Measurements from ENCODE around the gene INPP5E.
"Not testable (repeated sequence)": the region's sequence is repeated elsewhere in the genome, so short reads cannot be mapped to it uniquely, and the experiment has no call there.

INPP5E gene

DNA sequence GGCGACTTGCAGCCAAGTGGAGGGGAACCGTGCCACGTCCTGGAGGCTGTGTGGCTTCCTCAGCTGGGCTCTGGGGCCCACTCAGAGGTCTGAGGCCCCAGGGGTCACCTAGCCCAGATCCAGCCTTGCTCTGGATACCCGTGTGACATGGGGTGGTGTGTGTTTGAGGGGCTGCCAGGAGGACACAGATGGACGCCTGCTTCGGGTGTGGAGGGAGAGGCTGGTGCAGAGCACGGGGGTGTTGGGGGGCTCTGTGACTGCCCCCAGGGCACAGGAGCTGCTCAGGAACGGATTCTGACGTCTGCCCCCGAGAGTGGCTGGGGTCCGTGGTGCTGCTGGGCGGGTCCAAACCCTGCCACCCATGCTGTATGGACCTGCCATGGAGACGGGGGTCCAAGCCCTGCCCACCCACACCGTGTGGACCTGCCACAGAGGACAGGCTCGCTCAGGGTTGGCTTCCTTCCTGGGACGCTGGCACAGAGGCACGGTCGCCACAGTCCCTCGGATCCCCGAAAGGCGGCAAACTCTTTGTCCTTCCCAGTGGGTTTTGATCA, 10.5 kb downstream of the INPP5E start:
- no peak for DNase-seq (ENCODE audit: low read depth)

DNA sequence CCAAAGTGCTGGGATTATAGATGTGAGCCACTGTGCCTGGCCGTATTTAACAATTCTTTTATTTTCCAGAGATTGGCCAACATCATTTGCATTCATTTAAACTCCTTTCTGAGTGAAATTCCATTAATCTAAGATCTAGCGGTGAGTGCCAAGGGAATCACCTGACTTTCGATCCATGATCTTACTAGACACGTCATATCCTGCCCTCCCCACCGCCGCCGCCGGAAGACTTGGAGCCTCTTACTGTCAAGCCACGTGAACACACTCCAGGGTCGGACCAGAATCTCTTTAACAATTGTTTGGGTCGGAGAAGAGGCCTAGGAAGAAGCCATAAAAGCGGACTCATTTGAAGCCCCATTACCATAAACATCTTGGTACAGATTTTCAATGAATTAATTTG, 12.9 kb downstream of the INPP5E start:
- no peak for DNase-seq (ENCODE audit: low read depth)

DNA sequence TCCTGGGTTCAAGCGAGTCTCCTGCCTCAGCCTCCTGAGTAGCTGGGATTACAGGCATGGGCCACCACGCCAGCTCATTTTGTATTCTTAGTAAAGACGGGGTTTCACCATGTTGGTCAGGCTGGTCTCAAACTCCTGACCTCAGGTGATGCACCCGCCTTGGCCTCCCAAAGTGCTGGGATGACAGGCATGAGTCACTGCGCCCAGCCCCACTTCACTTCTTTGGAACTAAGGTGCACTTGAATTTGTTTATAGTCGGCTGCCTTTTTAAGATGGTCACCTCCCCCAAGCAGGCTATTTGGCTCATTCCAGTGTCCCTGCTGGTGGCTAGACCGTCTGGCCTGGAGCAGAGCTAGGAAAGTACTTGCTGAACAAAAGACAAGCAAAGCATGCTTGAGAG, 14.3 kb downstream of the INPP5E start:
- DNase-seq (ENCODE audit: low read depth): not testable (repeated sequence)

DNA sequence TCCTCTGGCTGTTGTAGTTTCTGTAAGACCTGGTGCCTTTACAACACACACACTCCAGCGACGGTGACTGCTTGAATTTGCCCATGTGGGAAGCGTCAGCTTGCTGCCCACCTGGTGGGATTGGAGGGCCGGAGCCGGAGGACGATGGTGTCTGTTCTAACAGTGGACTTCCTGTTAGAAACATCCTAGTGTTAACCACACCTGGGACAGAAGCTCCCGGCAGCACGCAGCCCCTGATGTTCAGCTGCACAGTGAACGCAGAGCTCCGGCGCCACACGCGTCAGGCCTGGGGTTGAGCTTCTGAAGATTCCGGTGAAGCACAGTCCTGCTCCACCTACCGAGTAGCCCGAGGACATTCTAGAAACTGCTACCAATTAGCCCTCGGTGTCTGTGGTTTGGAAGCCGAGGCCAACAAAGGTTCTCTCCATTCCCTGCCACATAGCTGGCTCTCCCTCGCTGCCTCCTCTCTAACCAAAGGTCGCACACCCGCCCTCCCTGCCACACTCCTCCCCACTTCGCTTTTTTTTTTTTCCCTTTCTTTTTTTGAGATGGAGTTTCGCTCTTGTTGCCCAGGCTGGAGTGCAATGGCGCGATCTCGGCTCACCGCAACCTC, 14.8 kb downstream of the INPP5E start:
- DNase-seq (ENCODE audit: low read depth): no peak

DNA sequence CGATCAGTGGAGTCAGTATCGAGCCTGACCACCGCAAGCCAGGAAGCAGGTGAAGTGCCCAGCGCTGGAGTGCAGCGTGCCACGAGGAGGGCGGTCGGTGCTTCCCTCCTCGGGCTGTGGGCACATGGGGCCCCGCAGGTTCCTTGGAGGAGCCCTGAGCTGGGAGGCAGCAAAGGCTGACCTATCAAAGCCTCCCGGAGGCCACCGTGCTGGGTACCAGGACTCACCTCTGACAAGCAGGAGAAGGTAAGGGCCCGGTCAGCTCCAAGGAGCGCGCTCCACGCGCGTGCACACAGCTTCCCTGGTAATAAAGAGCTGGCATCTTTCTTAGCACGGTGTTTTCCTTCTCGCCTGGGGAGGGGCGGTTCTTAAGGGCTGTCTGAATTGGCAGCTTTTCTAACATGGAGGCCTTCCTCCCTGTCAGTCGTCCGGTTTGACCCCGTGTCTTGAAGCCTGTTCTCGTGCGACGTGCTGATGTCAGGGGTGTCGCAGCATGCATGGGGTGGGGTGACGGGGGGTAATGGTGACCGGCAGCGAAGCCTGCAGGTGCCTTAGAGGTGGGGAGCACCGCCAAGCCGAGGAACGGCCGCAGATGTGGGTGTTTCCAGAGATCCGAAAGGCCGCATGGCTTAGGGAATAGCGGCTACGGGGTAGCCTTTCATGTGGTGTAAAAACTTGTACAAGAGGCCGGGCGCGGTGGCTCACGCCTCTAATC, 16.1 kb downstream of the INPP5E start:
- no peak for DNase-seq (ENCODE audit: low read depth)

DNA sequence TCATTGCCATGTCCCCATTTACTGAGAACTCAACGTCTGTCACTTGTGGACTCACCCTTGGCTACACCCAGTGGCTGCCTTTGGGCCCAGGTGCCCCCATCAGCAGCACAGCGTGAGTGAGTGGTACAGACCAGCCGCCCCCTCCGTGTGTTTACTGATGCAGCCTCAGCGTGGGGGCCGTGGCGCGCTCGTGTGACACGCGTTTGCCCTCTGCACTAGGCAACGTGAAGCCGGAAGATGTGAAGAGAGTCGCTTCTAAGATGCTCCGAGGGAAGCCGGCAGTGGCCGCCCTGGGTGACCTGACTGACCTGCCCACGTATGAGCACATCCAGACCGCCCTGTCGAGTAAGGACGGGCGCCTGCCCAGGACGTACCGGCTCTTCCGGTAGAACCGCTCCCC, 16.8 kb downstream of the INPP5E start:
- no peak for DNase-seq (ENCODE audit: low read depth)

DNA sequence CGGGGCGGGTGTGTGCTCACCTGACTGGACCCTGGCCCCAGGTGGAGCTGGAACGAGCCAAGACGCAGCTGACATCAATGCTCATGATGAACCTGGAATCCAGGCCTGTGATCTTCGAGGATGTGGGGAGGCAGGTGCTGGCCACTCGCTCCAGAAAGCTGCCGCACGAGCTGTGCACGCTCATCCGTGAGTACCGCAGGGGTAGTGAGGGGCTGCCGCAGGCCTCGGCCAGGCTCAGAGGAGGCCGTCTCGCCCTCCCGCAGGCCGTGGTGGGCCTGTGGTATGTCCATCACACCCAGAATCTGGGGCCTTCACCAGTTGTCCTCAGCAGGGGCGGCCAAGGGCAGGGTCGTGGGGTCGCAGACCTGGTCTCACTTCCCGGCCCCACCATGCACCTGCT, 17.9 kb downstream of the INPP5E start:
- DNase-seq (ENCODE audit: low read depth): no peak

DNA sequence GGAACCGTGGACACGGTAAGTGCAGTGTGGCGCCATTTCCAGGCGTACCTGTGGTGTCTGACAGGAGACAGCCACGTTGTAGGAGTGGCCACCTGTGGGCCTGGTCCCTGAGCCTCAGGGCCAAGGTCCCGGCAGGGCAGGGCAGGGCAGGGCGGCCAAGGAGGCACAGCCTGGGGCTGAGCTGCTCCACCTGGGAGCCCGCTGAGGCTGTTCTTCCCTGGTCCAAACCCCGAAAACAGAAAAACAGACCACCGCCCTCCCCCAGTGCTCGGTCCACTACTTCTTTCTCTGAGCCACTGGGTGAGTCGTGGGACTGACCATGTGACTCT, 20.6 kb downstream of the INPP5E start:
- DNase-seq (ENCODE audit: low read depth): no peak

DNA sequence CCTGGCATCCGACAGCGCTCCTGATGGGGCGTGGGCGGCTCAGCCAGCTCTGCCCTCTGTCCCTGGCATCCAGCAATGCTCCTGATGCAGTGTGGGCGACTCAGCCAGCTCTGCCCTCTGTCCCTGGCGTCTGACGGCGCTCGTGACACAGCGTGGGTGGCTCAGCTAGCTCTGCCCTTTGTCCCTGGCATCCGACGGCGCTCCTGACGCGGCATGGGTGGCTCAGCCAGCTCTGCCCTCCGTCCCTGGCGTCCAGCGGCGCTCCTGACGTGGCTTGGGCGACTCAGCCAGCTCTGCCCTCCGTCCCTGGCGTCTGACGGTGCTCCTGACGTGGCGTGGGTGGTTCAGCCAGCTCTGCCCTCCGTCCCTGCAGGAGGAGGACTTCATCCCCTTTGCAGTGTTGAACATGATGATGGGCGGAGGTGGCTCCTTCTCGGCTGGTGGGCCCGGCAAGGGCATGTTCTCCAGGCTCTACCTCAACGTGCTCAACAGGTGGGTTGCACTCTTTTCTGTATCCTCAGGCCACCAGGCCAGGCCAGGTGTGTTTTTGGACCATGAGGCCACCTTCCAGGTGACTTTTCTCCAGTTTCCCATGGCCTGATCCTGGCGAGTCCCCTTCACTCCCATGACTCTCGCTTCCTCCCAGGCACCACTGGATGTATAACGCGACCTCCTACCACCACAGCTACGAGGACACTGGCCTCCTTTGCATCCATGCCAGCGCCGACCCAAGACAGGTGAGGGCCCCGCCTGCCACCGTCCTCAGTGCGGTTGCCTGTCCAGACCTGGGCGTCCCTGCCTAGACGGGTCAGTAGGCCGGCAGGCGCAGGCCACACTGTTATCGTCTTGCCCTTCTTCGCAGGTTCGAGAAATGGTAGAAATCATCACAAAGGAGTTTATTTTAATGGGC, 21.2 kb downstream of the INPP5E start:
- no peak for DNase-seq (ENCODE audit: low read depth)

DNA sequence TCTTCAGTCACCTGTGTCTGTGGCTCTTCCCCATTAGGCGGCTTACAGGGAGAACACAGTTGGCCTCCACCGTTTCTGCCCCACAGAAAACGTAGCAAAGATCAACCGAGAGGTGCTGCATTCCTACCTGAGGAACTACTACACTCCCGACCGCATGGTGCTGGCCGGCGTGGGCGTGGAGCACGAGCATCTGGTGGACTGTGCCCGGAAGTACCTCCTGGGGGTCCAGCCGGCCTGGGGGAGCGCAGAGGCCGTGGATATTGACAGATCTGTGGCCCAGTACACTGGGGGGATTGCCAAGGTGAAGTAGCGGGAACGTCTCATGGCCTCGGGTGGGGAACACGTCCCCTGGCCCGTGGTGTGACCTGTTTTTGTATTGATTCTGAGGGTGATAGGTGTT, 22.7 kb downstream of the INPP5E start:
- DNase-seq (ENCODE audit: low read depth): no peak

DNA sequence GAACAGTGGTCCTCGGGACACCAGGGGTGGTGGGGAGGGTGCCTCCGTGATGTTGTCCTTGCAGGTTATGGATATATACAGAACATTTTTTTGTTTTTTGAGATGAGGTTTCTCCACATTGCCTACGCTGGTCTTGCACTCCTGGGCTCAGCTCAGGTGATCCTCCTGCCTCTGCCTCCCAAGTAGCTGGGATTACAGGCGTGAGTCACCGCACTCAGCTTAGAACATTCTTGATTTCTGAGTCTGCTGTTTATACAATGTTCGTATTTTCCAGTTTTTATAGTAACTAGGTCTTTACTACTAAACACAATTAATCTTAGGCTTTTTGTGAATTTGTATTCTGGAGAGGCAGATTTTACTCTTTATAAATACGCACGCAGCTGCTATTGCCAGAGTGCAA, 23.2 kb downstream of the INPP5E start:
- DNase-seq (ENCODE audit: low read depth): no peak

DNA sequence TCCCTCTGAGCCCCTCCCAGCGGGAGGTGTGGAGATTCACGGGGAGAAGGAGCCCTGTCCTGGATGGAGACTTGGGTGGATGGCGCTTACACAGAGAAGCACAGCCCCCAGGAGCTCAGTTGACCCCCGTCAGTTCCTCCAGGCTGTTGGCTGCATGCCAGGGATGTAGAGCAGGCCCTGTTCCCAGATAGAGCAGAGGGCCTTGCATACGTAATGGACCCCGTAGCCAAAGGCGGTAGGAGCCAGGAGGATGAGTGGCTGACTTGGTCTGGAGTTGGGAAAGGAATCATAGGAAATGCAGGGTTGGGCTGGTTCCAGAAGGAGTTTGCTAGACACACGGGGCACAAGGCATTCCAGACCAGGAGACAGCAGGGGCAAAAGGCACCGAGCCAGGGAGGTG, 26.7 kb downstream of the INPP5E start:
- DNase-seq (ENCODE audit: low read depth): no peak

DNA sequence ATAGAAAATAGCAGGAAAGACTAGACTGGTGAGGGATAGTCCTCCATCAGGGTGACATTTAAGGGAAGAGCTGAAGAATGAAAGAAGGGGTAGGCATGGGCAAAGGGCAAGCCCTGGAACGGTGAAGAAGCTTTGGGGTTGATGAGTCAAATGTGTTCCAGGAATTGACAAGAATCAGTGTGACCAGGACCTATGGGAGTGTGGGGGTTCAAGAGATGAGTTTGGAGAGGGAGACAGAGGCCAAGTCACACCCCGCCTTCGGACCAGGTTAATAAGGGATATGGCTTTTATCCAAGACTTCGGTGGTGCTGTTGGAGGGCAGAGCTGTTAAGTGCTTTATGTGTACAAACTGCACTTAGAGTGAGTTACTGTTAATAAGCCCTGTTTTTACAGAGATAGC, 28.3 kb downstream of the INPP5E start:
- no peak for DNase-seq (ENCODE audit: low read depth)

DNA sequence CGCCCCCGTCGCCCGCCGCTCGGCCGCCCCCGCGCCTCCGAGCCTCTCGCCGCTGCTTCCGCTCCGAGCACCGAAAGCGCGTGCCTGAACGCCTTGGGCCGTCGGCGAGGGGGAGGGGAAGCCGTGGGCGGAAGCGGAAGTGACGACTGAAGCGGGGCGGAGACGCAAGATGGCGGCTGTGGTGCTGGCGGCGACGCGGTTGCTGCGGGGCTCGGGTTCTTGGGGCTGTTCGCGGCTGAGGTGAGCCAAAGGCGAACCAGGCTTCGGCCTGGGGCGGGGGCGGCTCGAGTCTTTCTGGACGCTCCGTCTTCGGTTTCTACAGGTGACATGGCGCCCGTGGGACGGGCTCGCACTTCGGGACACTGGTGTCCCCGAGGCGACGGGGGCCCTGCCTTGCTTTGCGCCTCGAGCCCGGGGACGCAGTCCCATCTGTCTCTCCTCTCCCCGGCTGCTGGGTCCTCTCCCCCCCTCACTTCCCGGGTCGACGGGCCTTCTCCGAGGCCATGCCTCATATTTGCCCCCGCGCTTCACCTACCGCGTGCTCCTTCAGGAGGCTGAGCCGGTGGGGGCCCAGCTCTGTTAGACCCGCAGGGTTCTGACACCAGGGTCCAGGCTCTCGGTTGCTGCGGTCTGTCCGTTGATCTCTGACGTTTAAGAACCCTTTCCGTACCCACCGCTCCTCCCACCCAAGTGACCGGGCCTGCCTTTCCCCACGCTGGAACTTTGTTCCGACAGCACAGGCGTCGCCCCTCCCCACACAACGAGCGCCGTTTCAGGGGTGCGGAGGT, 29.0 kb downstream of the INPP5E start, which contains the start of the genes ENTR1 and PMPCA:
Gene ENTR1, minus strand, starts transcription at position 115 of the 788 bp plus-strand sequence. CDS start 217 bp downstream, outside the sequence.
Gene PMPCA, plus strand, starts transcription at position 159 of the 788 bp plus-strand sequence. Its CDS starts 11 bp downstream, at position 170.
- DNase-seq (ENCODE audit: low read depth): peak; percentile 94

DNA sequence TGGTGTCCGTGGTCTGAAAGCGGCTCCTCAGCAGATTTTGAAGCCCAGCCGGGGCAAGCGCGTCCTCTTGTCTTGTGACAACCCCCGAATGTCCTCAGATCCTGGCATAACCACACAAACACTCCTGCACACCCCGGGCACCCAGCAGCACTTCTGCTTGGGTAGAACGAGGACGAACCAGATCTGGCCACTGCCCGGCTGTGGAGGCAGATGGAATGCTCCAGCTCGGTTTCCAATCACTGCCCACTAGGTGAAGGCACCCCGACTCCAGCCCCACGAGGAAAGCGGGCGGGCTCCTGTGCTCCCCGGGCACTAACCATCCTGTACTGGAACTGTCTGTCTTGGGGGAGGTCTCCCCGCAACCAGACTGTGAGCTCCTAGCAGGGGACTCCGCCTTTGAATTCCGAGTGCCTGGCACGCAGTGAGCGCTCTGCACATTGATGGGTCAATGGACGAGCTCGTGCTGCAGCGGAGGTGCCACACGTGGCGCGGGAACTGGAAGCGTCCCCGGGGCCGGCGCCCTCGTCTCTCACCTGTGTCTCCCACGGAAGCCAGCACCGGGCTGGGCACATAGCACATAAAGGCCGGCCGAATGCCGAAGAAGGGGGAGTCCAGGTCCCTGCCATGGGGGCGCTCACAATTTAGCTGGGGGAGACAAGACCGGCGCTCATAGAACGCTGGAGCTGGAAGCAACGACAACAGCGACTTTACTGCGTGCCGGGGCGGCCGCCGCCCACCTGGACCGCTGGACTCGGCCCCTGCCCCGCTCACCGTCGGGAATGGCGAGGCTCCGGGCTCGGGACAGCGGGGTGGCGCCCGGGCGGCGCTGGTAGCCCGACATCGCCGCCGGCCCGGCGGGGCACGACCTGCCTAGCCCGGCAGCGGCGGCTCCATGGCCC, 29.8 kb downstream of the INPP5E start:
- no peak for DNase-seq (ENCODE audit: low read depth)

DNA sequence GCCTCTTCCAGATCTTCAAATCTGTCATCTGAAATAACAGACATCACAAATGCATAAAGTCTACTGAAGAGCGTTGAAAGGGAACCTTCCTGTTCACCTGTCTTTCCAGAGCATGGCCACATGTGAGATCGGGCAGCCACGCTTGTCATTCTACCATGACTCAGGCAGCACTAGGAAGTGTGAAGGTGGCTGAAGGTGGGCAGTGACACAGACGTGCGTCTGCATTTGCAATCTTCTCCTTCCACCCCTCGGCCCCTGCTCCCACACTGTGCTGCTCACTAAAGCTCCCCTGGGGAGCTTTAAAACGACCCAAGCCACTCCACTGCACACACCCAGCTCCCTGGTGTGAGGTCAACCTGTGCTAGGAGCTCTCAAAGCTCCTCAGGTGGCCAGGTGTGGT, 31.7 kb downstream of the INPP5E start:
- DNase-seq (ENCODE audit: low read depth): no peak

DNA sequence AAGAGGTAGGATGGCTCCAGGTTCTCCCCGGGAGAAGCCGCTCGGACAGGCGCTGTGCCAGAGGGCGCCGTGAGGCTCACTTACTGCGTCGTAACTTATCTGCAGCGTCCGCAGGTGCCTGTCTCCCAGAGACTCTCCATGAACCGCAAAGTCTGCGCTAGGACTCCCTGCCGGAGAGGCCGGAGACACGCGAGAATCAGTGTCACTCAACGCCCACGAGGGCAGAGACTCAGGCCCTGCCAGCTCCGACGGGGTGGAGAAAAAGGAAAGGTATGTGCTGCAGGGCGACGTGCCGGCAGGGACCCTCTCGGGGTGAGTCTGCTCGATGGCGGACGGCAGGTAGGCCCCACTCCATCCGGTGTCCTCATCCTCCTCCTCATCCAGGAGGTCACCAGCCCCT, 32.6 kb downstream of the INPP5E start:
- DNase-seq (ENCODE audit: low read depth): not testable (repeated sequence)

DNA sequence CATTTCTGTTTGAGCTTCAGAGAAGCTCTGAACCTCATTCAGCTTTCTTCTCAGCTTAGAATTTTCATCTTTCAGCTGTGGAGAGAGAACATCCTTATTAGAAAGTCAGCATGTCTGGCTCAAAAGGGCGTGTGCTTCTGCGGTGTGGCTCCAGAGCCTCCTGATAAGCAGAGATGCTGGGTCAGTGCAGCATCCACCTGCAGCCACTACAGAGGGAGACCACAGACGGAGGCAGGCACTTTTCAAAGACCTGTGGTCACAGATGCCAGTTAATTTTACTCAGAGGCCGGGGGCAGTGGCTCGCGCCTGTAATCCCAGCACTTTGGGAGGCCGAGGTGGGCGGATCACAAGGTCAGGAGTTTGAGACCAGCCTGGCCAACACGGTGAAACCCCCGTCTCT, 33.7 kb downstream of the INPP5E start:
- not testable (repeated sequence) for DNase-seq (ENCODE audit: low read depth)

DNA sequence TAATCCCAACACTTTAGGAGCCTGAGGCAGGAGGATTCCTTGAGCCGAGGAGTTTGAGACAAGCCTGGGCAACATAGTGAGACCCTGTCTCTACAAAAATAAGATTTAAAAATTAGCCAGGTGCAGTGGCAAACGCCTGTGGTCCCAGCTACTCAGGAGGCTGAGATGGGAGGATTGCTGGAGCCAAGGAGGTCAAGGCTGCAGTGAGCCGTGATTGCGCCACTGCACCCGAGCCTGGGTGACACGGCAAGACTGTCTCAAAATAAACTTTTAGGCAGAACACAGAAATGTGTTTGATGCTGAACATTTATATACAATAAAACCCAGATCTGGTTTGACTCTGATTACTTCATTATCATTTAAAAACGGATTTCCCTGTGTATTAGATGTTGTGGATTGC, 34.2 kb downstream of the INPP5E start:
- no peak for DNase-seq (ENCODE audit: low read depth)

DNA sequence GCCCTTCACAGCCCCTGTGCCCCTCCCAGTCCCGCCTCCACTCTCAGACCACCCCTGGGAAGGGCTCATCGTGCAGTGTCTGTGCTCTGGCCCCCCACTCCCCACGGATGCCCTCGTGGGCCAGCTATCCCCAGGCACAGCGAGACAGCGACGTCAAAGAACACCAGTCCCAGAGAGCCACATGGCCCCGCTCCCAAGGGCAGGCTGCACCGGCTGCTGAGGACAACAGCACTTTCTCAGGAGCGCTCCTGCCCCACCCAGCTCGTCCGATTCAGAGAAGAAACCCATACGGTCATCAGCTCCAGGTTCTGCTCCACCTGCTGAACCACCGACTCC, 34.9 kb downstream of the INPP5E start:
- DNase-seq (ENCODE audit: low read depth): no peak

Measured in stimulated activated CD8-positive, alpha-beta memory T cell treated with anti-CD3 and anti-CD28 coated beads, Interleukin-12 subunit alpha, Interleukin-12 subunit beta, amount 100 ng/mL, for 1 hour (primary cell).